Ascending aorta (tissue), 2 donors: Measurements from ENCODE around the gene EIF5B. TPM values are rescaled to one million over a fixed set of nuclear protein-coding genes. Genes with fewer than 3 reads are reported as not detected.

ENCODE experiments used
- DNase-seq, 2 donors: peaks; one replicate each; pipeline ENCODE4 v3.0.0-alpha.2; 2019; ENCODE audit warnings: low spot score in 2 of 2
- H3K27ac ChIP-seq, 2 donors: fragments of 200-600 bp; sonication (generic); one replicate each; pipeline ENCODE4 v1.5.1; 2016 to 2017; ENCODE audit warnings: mild to moderate bottlenecking in 1 of 2
- H3K27me3 ChIP-seq: fragments of 200-600 bp; sonication (generic); one replicate; pipeline ENCODE4 v1.5.1; 2017
- H3K36me3 ChIP-seq, 2 donors: fragments of 200-600 bp; sonication (generic); one replicate each; pipeline ENCODE4 v1.5.1; 2016
- H3K4me1 ChIP-seq, 2 donors: fragments of 200-600 bp; sonication (generic); one replicate each; pipeline ENCODE4 v1.5.1; 2016 to 2017; ENCODE audit warnings: mild to moderate bottlenecking in 1 of 2
- H3K4me3 ChIP-seq, 2 donors: fragments of 200-600 bp; sonication (generic); one replicate each; pipeline ENCODE4 v1.5.1; 2016 to 2017; ENCODE audit warnings: mild to moderate bottlenecking in 1 of 2
- H3K9me3 ChIP-seq, 2 donors: fragments of 200-600 bp; sonication (generic); one replicate each; pipeline ENCODE4 v1.5.1; 2016
- CTCF ChIP-seq, 3 experiments: fragments of 200-600 bp in 2 of 3; fragments of 450-650 bp in 1 of 3; sonication (generic) in 2 of 3; IDR thresholded peaks; one replicate each; pipeline ENCODE4 v1.5.1; 2016 to 2019; ENCODE audit warnings: antibody characterized with exemption in 3 of 3, mild to moderate bottlenecking in 1 of 3, moderate library complexity in 1 of 3
- intact Hi-C: fragments of 100-400 bp; cut with DNase I; formaldehyde crosslinking; loops from one replicate; pipeline ENCODE4 v1.15.1; 2023
- total RNA-seq: library from RNA; depleted of rRNA; stranded (reverse); fragments of >200 nt; gene quantifications from one replicate; pipeline ENCODE4 v1.1.0, GENCODE V29; 2016

EIF5B gene
- total RNA-seq, 1 donor from 2014 or later: 38.2 TPM

GRCh38 chr2:99399063-99399462 is 61.9 kb downstream of the EIF5B start:
- H3K27me3 ChIP-seq: no peaks in the 10 kb centered on the region
- H3K36me3 ChIP-seq: peaks cover 79 to 97% of the 10 kb centered on the region in 2 donors
- no peaks in the 10 kb centered on the region for H3K4me1 ChIP-seq
- no peaks in the 10 kb centered on the region for H3K9me3 ChIP-seq
- no peak overlapping the region for H3K27ac ChIP-seq
- H3K4me3 ChIP-seq: no peak overlapping the region
- no peak for TF ChIP-seq CTCF (IDR thresholded peaks at IDR 0.05)
- intact Hi-C loops: no loop called here
- DNase-seq: no peak

- no peak overlapping the region for H3K27ac ChIP-seq
Observed at GRCh38 chr2:99399795-99400194, 62.6 kb downstream of the EIF5B start.

GRCh38 chr2:99401841-99402240 is 64.7 kb downstream of the EIF5B start:
- intact Hi-C loops: no loop called here
- Histone ChIP-seq H3K4me3 (no peak overlapping the region), H3K9me3 (no peaks in the 10 kb centered on the region), H3K4me1 (no peaks in the 10 kb centered on the region), H3K27ac (no peak overlapping the region), H3K27me3 (no peaks in the 10 kb centered on the region), H3K36me3 (peaks cover 57 to 95% of the 10 kb centered on the region in 2 donors)
- no peak for TF ChIP-seq CTCF (IDR thresholded peaks at IDR 0.05)
- no peak for DNase-seq

More at GRCh38 chr2:99399795-99400194, 62.6 kb downstream of the EIF5B start:
- TF ChIP-seq CTCF (IDR thresholded peaks at IDR 0.05): no peak
- peaks cover 76 to 97% of the 10 kb centered on the region in 2 donors for H3K36me3 ChIP-seq
- no peak for DNase-seq
- no peaks in the 10 kb centered on the region for H3K27me3 ChIP-seq
- H3K4me1 ChIP-seq: no peaks in the 10 kb centered on the region
- intact Hi-C loops: no loop called here
- no peak overlapping the region for H3K4me3 ChIP-seq
- no peaks in the 10 kb centered on the region for H3K9me3 ChIP-seq

GRCh38 chr2:99403084-99403483 is 65.9 kb downstream of the EIF5B start:
- no peak for TF ChIP-seq CTCF (IDR thresholded peaks at IDR 0.05)
- H3K27ac ChIP-seq: no peak overlapping the region
- H3K27me3 ChIP-seq: no peaks in the 10 kb centered on the region
- H3K4me1 ChIP-seq: no peaks in the 10 kb centered on the region
- intact Hi-C loops: no loop called here
- no peak overlapping the region for H3K4me3 ChIP-seq
- H3K36me3 ChIP-seq: peaks cover 50 to 87% of the 10 kb centered on the region in 2 donors
- DNase-seq: no peak
- no peaks in the 10 kb centered on the region for H3K9me3 ChIP-seq

GRCh38 chr2:99403524-99403923 is 66.3 kb downstream of the EIF5B start:
- H3K9me3 ChIP-seq: no peaks in the 10 kb centered on the region
- H3K27ac ChIP-seq: no peak overlapping the region
- DNase-seq: no peak
- intact Hi-C loops: no loop called here
- H3K4me3 ChIP-seq: no peak overlapping the region
- TF ChIP-seq CTCF (IDR thresholded peaks at IDR 0.05): no peak
- no peaks in the 10 kb centered on the region for H3K27me3 ChIP-seq
- peaks cover 46 to 82% of the 10 kb centered on the region in 2 donors for H3K36me3 ChIP-seq
- no peaks in the 10 kb centered on the region for H3K4me1 ChIP-seq
